Heart right ventricle (tissue), 16 donors: ENCODE data around the gene AKT1S1. TPM values are rescaled to one million over a fixed set of nuclear protein-coding genes. Genes with fewer than 3 reads are reported as not detected.
A peak's percentile ranks its signal among the peaks of the same experiment; 100 is the strongest.

Experiments used
- ATAC-seq, 8 donors: fragments of 200-7000 bp; cut with Tn5 transposase; one replicate each; pipeline ENCODE4 v1.9.1; 2020; ENCODE audit warnings: mild to moderate bottlenecking in 8 of 8, moderate library complexity in 8 of 8, moderate number of reproducible peaks in 1 of 8
- DNase-seq, 2 donors: peaks; one replicate each; pipeline ENCODE4 v3.0.0-alpha.2; 2020
- H3K27ac ChIP-seq, 10 donors: fragments of 200-600 bp; sonication (generic) in 2 of 10; one replicate each; pipeline versions ENCODE4 v1.5.0 to v1.8.0; 2020 to 2022; ENCODE audit warnings: mild to moderate bottlenecking in 3 of 10
- H3K27me3 ChIP-seq, 7 donors: fragments of 200-600 bp; one replicate each; pipeline ENCODE4 v1.8.0; 2021 to 2022; ENCODE audit warnings: mild to moderate bottlenecking in 2 of 7
- H3K36me3 ChIP-seq, 9 donors: fragments of 200-600 bp; sonication (generic) in 1 of 9; one replicate each; pipeline versions ENCODE4 v1.5.0 to v1.8.0; 2020 to 2022; ENCODE audit warnings: mild to moderate bottlenecking in 2 of 9
- H3K4me1 ChIP-seq, 9 donors: fragments of 200-600 bp; sonication (generic) in 1 of 9; one replicate each; pipeline versions ENCODE4 v1.5.0 to v1.8.0; 2020 to 2022; ENCODE audit warnings: mild to moderate bottlenecking in 4 of 9
- H3K4me3 ChIP-seq, 10 donors: fragments of 200-600 bp; sonication (generic) in 2 of 10; one replicate each; pipeline versions ENCODE4 v1.5.0 to v1.8.0; 2020 to 2022; ENCODE audit warnings: mild to moderate bottlenecking in 7 of 10, moderate library complexity in 2 of 10
- H3K9me3 ChIP-seq, 11 donors: fragments of 200-600 bp in 10 of 11; sonication (generic) in 2 of 11; one replicate each; pipeline versions ENCODE4 v1.5.0 to v1.8.0; 2013 to 2022; ENCODE audit warnings: mild to moderate bottlenecking in 2 of 11, control low read depth in 1 of 11, moderate library complexity in 1 of 11
- WGBS, 2 donors: extraction: QIAGEN DNeasy Blood & Tissue Kit; methylation state at CpG; one replicate each; pipeline ENCODE4 v1.1.7; 2013; ENCODE audit warnings: inconsistent platforms in 1 of 2; 5-methylcytosine and 5-hydroxymethylcytosine counted together
- intact Hi-C, 10 donors: fragments of 100-400 bp; cut with DNase I; formaldehyde crosslinking; loops; one replicate each; pipeline versions ENCODE4 v1.11.1 to v1.14.2; 2022
- polyA plus RNA-seq, 2 donors: library from polyadenylated mRNA; stranded (reverse); fragments of 200-250 nt; gene quantifications; one replicate each; pipeline ENCODE4 v1.2.3, GENCODE V29; 2013
- total RNA-seq, 10 donors: library from RNA; stranded (reverse); fragmentation: NEBNext Ultra II Directional in 3 of 10; extraction: Animal tissue kit (Norgen Biotek cat#: 25700) in 3 of 10; gene quantifications; one replicate each; pipeline versions ENCODE4 v1.2.1 to v1.2.4, GENCODE V29; 2021 to 2023
- TF ChIP-seq, protein P1 (sequence below), 9 donors: fragments of 200-600 bp; sonication (generic) in 2 of 9; IDR thresholded peaks; one replicate each; pipeline versions ENCODE4 v1.5.0 to v1.8.0; 2021 to 2022; ENCODE audit warnings: antibody characterized with exemption in 9 of 9, mild to moderate bottlenecking in 5 of 9, moderate library complexity in 1 of 9
- donor health status: Arrhythmogenic right ventricular cardiomyopathy.
- donor health status: ischemic (EF 13 %, LVEDD 7.1; RV severe dilation, severe dysfunction).
- donor health status: healthy with polysubstance abuse.
- donor health status: DM: no; HTN: yes; CAD: no.
- donor health status: DM: no; HTN: no; CAD: no.
- donor health status: ischemic (EF 25% LVEDD 6.9; RV normal size, moderate dysfunction).
- donor health status: ischemic (EF 25% LVEDD 5.7; RV mildly dilated, moderate dysfunction).
- donor health status: healthy.
- donor health status: DM: yes; HTN: yes; CAD: no.
- donor health status: Ischemic cardiomyopathy.
- donor health status: ischemic (EF 35%, LVEDD 5.7; RV mildly dilated, moderate dysfunction).
- donor health status: nonischemic (EF 11% LVEDD 7.7; RV severe dilation, severe dysfunction).
- donor health status: DM: yes; HTN: yes; CAD: no.
- donor health status: PGD.
- donor health status: ischemic (EF 29% LVEDD 5.4; RV normal size, mild dysfunction).
- donor health status: nonischemic (EF 23%, LVEDD 6.1; RV moderate dilation, normal function).

Gene AKT1S1
- total and polyA plus RNA-seq, 12 donors = 26.0 to 51.9 (median 32.8) TPM

DNA sequence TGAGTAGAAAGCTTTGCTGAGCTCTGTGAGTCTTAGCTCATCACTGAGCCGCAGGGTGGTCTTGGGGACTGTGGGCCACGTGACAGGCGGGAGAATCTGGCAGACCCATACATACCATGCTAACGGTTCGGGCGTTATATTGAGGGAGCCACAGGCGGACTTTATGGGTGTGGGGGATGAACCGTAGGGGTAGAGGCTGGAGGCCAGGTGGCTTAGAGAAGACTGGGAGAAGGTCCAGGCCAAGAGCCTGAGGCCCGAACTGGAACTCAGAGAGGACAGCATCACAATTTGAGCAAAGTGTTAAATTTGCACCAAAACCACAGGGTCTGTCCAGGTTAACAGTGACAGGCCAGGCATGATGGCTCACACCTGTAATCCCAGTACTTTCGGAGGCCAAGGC is 36.6 kb upstream of the AKT1S1 start:
- intact Hi-C loops = no loop called here
- H3K27ac ChIP-seq = no peak overlapping the region
- DNase-seq = no peak

GRCh38 chr19:49912965-49913685 is 36.0 kb upstream of the AKT1S1 start:
- H3K36me3 ChIP-seq = peaks cover 0 to 90% (median 14%) of the 10 kb centered on the region in 9 donors
- H3K27ac ChIP-seq = peak overlapping the region in 1 of 10 donors; percentile 83
- H3K27me3 ChIP-seq = no peaks in the 10 kb centered on the region
- H3K9me3 ChIP-seq = peaks cover 0 to 5% (median 0%) of the 10 kb centered on the region in 11 donors
- H3K4me1 ChIP-seq = peaks cover 0 to 46% (median 8%) of the 10 kb centered on the region in 9 donors
- DNase-seq (no peak), ATAC-seq (no peak)
- intact Hi-C loops = no loop called here
- 81 to 87% methylated on average over 21 of the region's 21 CpGs for WGBS, 2 donors
- no peak overlapping the region for H3K4me3 ChIP-seq
- TF ChIP-seq, protein P1, sequence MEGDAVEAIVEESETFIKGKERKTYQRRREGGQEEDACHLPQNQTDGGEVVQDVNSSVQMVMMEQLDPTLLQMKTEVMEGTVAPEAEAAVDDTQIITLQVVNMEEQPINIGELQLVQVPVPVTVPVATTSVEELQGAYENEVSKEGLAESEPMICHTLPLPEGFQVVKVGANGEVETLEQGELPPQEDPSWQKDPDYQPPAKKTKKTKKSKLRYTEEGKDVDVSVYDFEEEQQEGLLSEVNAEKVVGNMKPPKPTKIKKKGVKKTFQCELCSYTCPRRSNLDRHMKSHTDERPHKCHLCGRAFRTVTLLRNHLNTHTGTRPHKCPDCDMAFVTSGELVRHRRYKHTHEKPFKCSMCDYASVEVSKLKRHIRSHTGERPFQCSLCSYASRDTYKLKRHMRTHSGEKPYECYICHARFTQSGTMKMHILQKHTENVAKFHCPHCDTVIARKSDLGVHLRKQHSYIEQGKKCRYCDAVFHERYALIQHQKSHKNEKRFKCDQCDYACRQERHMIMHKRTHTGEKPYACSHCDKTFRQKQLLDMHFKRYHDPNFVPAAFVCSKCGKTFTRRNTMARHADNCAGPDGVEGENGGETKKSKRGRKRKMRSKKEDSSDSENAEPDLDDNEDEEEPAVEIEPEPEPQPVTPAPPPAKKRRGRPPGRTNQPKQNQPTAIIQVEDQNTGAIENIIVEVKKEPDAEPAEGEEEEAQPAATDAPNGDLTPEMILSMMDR (IDR thresholded peaks at IDR 0.05) = no peak

More for the DNA sequence above, 36.6 kb upstream of the AKT1S1 start:
- Histone ChIP-seq H3K4me3 (no peak overlapping the region), H3K9me3 (peaks cover 0 to 5% (median 0%) of the 10 kb centered on the region in 11 donors), H3K36me3 (peaks cover 0 to 89% (median 8%) of the 10 kb centered on the region in 9 donors), H3K27me3 (no peaks in the 10 kb centered on the region), H3K4me1 (peaks cover 0 to 50% (median 8%) of the 10 kb centered on the region in 9 donors)
- 92 to 94% methylated on average over 10 of the region's 10 CpGs for WGBS, 2 donors
- TF ChIP-seq, protein P1 (IDR thresholded peaks at IDR 0.05) = no peak
- no peak for ATAC-seq

DNA sequence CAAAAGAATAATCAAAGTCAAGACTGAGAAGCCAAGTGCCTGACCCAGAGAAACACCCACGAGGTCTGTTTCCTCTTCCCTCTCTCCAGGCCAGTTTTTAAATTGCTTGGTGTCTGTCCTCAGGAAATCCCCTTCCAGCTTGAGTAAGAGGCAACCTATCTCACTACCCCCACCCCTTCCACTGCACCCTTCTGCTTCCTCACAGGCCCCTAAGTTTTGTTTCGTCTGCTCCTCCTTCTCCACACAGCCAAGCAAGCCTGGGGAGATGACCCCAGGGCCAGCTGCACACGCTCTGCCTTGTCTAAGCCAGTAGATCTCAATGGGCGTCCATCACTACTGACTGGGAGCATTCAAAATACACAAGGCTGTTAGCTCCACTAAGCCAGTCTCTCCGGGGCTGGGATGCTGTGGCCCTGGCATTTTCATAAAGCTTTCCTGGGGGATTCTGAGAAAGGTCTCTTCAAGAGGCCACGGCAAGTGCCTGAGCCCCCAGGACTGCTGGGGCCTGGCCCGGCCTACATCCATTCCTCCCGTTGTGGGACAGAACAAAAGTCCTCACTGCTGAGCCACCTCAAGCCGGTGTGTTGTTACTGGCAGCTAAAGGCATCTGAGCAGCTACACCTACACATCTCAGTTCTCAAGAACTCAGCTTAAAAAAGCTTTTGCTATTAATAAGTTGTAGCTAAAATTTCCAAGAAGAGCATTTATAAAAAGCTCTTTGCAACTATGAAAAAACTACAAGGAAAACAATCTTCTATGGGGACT is 34.4 kb upstream of the AKT1S1 start:
- ATAC-seq = peak in 7 of 8 donors; percentile 29 to 47 (median 38)
- intact Hi-C loops = no loop called here
- Histone ChIP-seq H3K4me3 (no peak overlapping the region), H3K4me1 (peaks cover 0 to 30% (median 8%) of the 10 kb centered on the region in 9 donors), H3K36me3 (peaks cover 0 to 90% (median 16%) of the 10 kb centered on the region in 9 donors), H3K9me3 (peaks cover 0 to 5% (median 0%) of the 10 kb centered on the region in 11 donors), H3K27ac (peak overlapping the region in 5 of 10 donors; percentile 15 to 83 (median 40)), H3K27me3 (no peaks in the 10 kb centered on the region)
- TF ChIP-seq, protein P1 (IDR thresholded peaks at IDR 0.05) = no peak
- WGBS, 2 donors = 65% methylated on average over 9 of the region's 9 CpGs
- DNase-seq = no peak

DNA sequence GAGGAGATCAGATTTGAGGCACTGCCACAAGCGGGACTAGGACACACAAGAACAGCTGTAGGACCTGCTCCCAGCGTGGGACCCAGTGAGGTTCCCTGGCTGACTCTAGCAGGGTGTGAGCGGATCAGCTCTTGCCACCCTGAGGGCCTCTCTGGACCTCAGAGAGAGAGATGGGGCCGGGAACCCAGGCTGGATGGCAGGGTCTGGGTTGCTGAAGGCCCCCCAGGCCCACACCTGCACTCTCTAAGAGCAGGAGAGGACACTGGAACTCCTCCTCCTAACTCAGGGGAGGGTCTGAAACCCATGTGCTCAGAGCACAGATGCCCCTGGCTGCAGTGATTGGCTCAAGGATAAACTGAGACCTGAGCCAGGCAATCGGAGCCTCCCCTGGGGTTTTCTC is 33.0 kb upstream of the AKT1S1 start:
- intact Hi-C loops = no loop called here
- ATAC-seq = peak in 1 of 8 donors; percentile 14
- 94 to 99% methylated on average over 5 of the region's 5 CpGs for WGBS, 2 donors
- H3K9me3 ChIP-seq = peaks cover 0 to 1% (median 0%) of the 10 kb centered on the region in 11 donors
- H3K27me3 ChIP-seq = no peaks in the 10 kb centered on the region
- H3K27ac ChIP-seq = peak overlapping the region in 2 of 10 donors; percentile 62 to 83
- no peak for DNase-seq
- TF ChIP-seq, protein P1 (IDR thresholded peaks at IDR 0.05) = no peak
- H3K4me3 ChIP-seq = no peak overlapping the region
- peaks cover 0 to 28% (median 8%) of the 10 kb centered on the region in 9 donors for H3K4me1 ChIP-seq
- H3K36me3 ChIP-seq = peaks cover 0 to 82% (median 13%) of the 10 kb centered on the region in 9 donors
